ENCODE measurements around the gene CAMTA1.

DNA sequence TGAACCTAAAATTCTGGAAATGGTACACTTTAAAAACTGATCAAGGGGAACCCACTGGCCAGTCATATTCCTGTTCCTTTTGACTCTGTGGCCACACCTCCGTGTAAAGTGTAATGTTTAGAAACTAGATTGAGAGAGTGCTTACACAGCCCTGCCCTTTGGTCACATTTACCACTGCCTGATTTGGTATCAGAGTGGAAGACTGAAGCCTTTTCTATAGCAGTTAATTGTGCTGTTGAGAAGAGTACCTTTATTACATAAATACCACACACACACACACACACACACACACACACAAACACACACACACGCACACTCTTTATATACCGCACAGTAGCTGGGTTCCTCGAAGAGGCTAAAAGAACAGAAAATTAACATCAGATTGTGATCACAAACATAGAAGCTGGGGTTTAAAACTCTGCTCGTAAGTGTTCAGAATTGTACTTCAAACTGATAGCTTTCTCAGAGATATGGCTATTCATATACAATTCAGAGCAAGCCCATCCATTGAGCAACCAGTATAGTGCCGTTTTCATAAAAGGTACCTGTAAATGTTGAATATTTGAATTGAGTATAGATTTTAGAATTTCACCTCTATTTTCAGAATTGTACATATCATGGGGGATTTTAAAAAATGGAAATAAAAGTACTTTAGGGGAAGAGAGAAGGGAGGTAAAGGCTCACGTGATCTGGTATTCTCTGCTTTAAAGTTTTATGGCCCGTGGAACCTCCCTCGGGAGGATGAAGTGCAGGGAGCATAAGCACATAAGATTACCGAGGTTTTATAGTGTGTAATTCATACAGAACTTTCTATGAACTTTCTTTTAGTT, 37.5 kb downstream of the CAMTA1 start:
- TF ChIP-seq POLR2AphosphoS5 (IDR thresholded peaks at IDR 0.05) (no peak), POLR2A (IDR thresholded peaks at IDR 0.05) (no peak)
- TF ChIP-seq, protein P1, sequence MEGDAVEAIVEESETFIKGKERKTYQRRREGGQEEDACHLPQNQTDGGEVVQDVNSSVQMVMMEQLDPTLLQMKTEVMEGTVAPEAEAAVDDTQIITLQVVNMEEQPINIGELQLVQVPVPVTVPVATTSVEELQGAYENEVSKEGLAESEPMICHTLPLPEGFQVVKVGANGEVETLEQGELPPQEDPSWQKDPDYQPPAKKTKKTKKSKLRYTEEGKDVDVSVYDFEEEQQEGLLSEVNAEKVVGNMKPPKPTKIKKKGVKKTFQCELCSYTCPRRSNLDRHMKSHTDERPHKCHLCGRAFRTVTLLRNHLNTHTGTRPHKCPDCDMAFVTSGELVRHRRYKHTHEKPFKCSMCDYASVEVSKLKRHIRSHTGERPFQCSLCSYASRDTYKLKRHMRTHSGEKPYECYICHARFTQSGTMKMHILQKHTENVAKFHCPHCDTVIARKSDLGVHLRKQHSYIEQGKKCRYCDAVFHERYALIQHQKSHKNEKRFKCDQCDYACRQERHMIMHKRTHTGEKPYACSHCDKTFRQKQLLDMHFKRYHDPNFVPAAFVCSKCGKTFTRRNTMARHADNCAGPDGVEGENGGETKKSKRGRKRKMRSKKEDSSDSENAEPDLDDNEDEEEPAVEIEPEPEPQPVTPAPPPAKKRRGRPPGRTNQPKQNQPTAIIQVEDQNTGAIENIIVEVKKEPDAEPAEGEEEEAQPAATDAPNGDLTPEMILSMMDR (IDR thresholded peaks at IDR 0.05) = no peak
